K562 (cell line): ENCODE measurements around the gene RBM25. TPM values are rescaled to one million over a fixed set of nuclear protein-coding genes. Genes with fewer than 3 reads are reported as not detected.

Experiments
- FOXK2 ChIP-seq, 2 experiments: fragments of 450-650 bp; IDR thresholded peaks in 1 of 2; conservative IDR thresholded peaks in 1 of 2; 2 replicates each; pipeline ENCODE4 v1.6.1; 2016; ENCODE audit warnings: low read depth in 2 of 2, mild to moderate bottlenecking in 1 of 2
- HNRNPH1 ChIP-seq: fragments of 200-400 bp; formaldehyde crosslinking; optimal IDR thresholded peaks from 2 replicates; pipeline ENCODE3; 2017; ENCODE audit warnings: low read depth, mild to moderate bottlenecking, low read length, moderate library complexity
- KDM1A ChIP-seq, 2 experiments: fragments of 450-650 bp; IDR thresholded peaks; 2 replicates each; pipeline ENCODE4 v1.6.1; 2016; ENCODE audit warnings: mild to moderate bottlenecking in 2 of 2
- MAFG ChIP-seq: fragments of 450-650 bp; conservative IDR thresholded peaks from 2 replicates; pipeline ENCODE4 v1.6.1; 2016; ENCODE audit warnings: missing genetic modification characterization, missing compliant biosample characterization
- PHB2 ChIP-seq: fragments of 450-650 bp; IDR thresholded peaks from 2 replicates; pipeline ENCODE4 v1.6.1; 2017; ENCODE audit warnings: low read depth
- RAD21 ChIP-seq, 2 experiments: fragments of 250-450 bp in 1 of 2; fragments of 450-650 bp in 1 of 2; sonication (Bioruptor Pico) in 1 of 2; formaldehyde crosslinking in 1 of 2; IDR thresholded peaks in 1 of 2; conservative IDR thresholded peaks in 1 of 2; 2 replicates each; pipeline versions ENCODE4 v1.4.0 to v1.8.0; 2020 to 2022; ENCODE audit warnings: mild to moderate bottlenecking in 2 of 2, moderate library complexity in 1 of 2
- SAP30 ChIP-seq: fragments of 200-600 bp; sonication (generic); IDR thresholded peaks from 2 replicates; pipeline ENCODE4 v1.6.1; 2012; ENCODE audit warnings: borderline replicate concordance, low read depth, mild to moderate bottlenecking, moderate library complexity, low read length, control low read depth, inconsistent platforms; ENCODE audit not compliant: insufficient read depth, poor library complexity, severe bottlenecking
- TARDBP ChIP-seq: fragments of 450-650 bp; IDR thresholded peaks from 2 replicates; pipeline ENCODE4 v1.6.1; 2016
- ZC3H11A ChIP-seq: IDR thresholded peaks from 2 replicates; pipeline ENCODE4 v1.6.1; 2012; ENCODE audit warnings: low read depth, low read length, improper control_type of control experiment
- ZNF668 ChIP-seq: fragments of 250-450 bp; sonication (Bioruptor Pico); IDR thresholded peaks from 2 replicates; pipeline ENCODE4 v1.8.0; 2022; ENCODE audit warnings: mild to moderate bottlenecking, inconsistent platforms
- polyA plus RNA-seq, 8 experiments: library from polyadenylated mRNA; depleted of rRNA in 4 of 8; stranded (reverse) in 5 of 8; unstranded in 3 of 8; fragments of >200 nt; fragmentation: Nextera tagmentation in 2 of 8; fragmentation: Illumina TruSeq in 1 of 8; extraction: Ambion mirVana in 2 of 8; extraction: Trizol in 1 of 8; gene quantifications; 2 replicates each; pipeline versions ENCODE4 v1.2.1 to v1.2.3, GENCODE V29; 2011 to 2014; ENCODE audit warnings: inconsistent platforms in 1 of 8, missing spikeins in 1 of 8
- total RNA-seq, 7 experiments: library from RNA; depleted of rRNA in 6 of 7; stranded (reverse); fragments of >200 nt in 6 of 7; fragmentation: Illumina TruSeq in 2 of 7; extraction: Trizol in 2 of 7; gene quantifications; 2 replicates each; pipeline versions ENCODE4 v1.2.1 to v1.2.3, GENCODE V29; 2011 to 2021; ENCODE audit warnings: low replicate concordance in 1 of 7
- TF ChIP-seq, protein P1 (sequence below): IDR thresholded peaks from 2 replicates; pipeline ENCODE4 v1.6.1; 2012; ENCODE audit warnings: low read depth, low read length, improper control_type of control experiment, borderline replicate concordance
- TF ChIP-seq, protein P2 (sequence below), 2 experiments: fragments of 450-650 bp in 1 of 2; sonication (generic) in 1 of 2; formaldehyde crosslinking in 1 of 2; IDR thresholded peaks in 1 of 2; conservative IDR thresholded peaks in 1 of 2; 2 replicates each; pipeline versions ENCODE4 v1.6.1 to v1.8.1; 2016 to 2023; ENCODE audit warnings: mild to moderate bottlenecking in 2 of 2, moderate library complexity in 2 of 2, inconsistent platforms in 1 of 2, missing genetic modification reagents in 1 of 2
- TF ChIP-seq, protein P3 (sequence below): sonication (generic); formaldehyde crosslinking; IDR thresholded peaks from 2 replicates; pipeline ENCODE4 v1.8.0; 2022; ENCODE audit warnings: missing genetic modification reagents, mild to moderate bottlenecking, borderline replicate concordance
- TF ChIP-seq, protein P4 (sequence below): fragments of 450-650 bp; IDR thresholded peaks from 2 replicates; pipeline ENCODE4 v1.6.1; 2016; ENCODE audit warnings: low read depth, mild to moderate bottlenecking, moderate library complexity
- TF ChIP-seq, protein P5 (sequence below): fragments of 250-450 bp; sonication (Bioruptor Pico); IDR thresholded peaks from 2 replicates; pipeline ENCODE4 v1.4.0; 2020; ENCODE audit warnings: borderline replicate concordance
- TF ChIP-seq, protein P6 (sequence below): fragments of 450-650 bp; IDR thresholded peaks from 2 replicates; pipeline ENCODE4 v1.7.1; 2018; ENCODE audit warnings: mild to moderate bottlenecking, low read depth; ENCODE audit not compliant: partially characterized antibody

Gene RBM25
- total and polyA plus RNA-seq, 9 of the 15 experiments (the other 6 are each of a cell fraction or from before 2014, with no cell fraction given) = 28.6 to 80.1 (median 48.1) TPM

DNA sequence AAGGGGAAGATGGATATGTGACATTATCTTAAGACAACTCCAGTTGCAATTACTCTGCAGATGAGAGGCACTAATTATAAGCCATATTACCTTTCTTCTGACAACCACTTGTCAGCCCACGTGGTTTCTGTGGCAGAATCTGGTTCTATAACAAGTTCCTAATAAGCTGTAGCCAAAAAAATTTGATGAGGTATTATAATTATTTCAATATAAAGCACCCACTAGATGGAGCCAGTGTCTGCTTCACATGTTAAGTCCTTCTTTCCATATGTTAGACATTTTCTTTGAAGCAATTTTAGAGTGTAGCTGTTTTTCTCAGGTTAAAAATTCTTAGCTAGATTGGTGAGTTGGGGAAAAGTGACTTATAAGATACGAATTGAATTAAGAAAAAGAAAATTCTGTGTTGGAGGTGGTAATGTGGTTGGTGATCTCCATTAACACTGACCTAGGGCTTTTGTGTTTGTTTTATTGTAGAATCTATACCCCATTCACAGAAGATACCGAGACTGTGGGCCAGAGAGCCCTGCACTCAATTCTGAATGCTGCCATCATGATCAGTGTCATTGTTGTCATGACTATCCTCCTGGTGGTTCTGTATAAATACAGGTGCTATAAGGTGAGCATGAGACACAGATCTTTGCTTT, 114.9 kb downstream of the RBM25 start (continued):
- TF ChIP-seq, protein P1, sequence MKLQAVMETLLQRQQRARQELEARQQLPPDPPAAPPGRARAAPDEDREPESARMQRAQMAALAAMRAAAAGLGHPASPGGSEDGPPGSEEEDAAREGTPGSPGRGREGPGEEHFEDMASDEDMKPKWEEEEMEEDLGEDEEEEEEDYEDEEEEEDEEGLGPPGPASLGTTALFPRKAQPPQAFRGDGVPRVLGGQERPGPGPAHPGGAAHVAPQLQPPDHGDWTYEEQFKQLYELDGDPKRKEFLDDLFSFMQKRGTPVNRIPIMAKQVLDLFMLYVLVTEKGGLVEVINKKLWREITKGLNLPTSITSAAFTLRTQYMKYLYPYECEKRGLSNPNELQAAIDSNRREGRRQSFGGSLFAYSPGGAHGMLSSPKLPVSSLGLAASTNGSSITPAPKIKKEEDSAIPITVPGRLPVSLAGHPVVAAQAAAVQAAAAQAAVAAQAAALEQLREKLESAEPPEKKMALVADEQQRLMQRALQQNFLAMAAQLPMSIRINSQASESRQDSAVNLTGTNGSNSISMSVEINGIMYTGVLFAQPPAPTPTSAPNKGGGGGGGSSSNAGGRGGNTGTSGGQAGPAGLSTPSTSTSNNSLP = peak; percentile 41; the same call in 1 of the 2 replicates
- no peak for TF ChIP-seq HNRNPH1
- TF ChIP-seq, protein P2, sequence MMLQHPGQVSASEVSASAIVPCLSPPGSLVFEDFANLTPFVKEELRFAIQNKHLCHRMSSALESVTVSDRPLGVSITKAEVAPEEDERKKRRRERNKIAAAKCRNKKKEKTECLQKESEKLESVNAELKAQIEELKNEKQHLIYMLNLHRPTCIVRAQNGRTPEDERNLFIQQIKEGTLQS (IDR thresholded peaks at IDR 0.05) = no peak
- TF ChIP-seq, protein P2 (CRISPR knock-in tag; conservative IDR thresholded peaks at IDR 0.05) = no peak
- no peak for TF ChIP-seq FOXK2 (conservative IDR thresholded peaks at IDR 0.05 in 1 of 2, IDR thresholded peaks at IDR 0.05 in 1 of 2; ENCODE audit: low read depth in 2 of 2)
- TF ChIP-seq PHB2 = no peak
- TF ChIP-seq, protein P3, sequence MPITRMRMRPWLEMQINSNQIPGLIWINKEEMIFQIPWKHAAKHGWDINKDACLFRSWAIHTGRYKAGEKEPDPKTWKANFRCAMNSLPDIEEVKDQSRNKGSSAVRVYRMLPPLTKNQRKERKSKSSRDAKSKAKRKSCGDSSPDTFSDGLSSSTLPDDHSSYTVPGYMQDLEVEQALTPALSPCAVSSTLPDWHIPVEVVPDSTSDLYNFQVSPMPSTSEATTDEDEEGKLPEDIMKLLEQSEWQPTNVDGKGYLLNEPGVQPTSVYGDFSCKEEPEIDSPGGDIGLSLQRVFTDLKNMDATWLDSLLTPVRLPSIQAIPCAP = no peak
- TF ChIP-seq MAFG (tag) = no peak
- TF ChIP-seq, protein P4, sequence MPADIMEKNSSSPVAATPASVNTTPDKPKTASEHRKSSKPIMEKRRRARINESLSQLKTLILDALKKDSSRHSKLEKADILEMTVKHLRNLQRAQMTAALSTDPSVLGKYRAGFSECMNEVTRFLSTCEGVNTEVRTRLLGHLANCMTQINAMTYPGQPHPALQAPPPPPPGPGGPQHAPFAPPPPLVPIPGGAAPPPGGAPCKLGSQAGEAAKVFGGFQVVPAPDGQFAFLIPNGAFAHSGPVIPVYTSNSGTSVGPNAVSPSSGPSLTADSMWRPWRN = no peak
- no peak for TF ChIP-seq TARDBP
- TF ChIP-seq RAD21 (CRISPR knock-in tag; conservative IDR thresholded peaks at IDR 0.05 in 1 of 2, IDR thresholded peaks at IDR 0.05 in 1 of 2) = peak in 1 of 2 experiments; percentile 43; a peak in 2 of 4 replicates
- no peak for TF ChIP-seq ZC3H11A
- TF ChIP-seq KDM1A (IDR thresholded peaks at IDR 0.05) = no peak
- TF ChIP-seq, protein P5, sequence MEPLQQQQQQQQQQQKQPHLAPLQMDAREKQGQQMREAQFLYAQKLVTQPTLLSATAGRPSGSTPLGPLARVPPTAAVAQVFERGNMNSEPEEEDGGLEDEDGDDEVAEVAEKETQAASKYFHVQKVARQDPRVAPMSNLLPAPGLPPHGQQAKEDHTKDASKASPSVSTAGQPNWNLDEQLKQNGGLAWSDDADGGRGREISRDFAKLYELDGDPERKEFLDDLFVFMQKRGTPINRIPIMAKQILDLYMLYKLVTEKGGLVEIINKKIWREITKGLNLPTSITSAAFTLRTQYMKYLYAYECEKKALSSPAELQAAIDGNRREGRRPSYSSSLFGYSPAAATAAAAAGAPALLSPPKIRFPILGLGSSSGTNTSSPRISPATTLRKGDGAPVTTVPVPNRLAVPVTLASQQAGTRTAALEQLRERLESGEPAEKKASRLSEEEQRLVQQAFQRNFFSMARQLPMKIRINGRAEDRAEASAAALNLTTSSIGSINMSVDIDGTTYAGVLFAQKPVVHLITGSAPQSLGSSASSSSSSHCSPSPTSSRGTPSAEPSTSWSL (CRISPR knock-in tag) = no peak
- no peak for TF ChIP-seq SAP30
- TF ChIP-seq ZNF668 (CRISPR knock-in tag) = no peak
- TF ChIP-seq, protein P6, sequence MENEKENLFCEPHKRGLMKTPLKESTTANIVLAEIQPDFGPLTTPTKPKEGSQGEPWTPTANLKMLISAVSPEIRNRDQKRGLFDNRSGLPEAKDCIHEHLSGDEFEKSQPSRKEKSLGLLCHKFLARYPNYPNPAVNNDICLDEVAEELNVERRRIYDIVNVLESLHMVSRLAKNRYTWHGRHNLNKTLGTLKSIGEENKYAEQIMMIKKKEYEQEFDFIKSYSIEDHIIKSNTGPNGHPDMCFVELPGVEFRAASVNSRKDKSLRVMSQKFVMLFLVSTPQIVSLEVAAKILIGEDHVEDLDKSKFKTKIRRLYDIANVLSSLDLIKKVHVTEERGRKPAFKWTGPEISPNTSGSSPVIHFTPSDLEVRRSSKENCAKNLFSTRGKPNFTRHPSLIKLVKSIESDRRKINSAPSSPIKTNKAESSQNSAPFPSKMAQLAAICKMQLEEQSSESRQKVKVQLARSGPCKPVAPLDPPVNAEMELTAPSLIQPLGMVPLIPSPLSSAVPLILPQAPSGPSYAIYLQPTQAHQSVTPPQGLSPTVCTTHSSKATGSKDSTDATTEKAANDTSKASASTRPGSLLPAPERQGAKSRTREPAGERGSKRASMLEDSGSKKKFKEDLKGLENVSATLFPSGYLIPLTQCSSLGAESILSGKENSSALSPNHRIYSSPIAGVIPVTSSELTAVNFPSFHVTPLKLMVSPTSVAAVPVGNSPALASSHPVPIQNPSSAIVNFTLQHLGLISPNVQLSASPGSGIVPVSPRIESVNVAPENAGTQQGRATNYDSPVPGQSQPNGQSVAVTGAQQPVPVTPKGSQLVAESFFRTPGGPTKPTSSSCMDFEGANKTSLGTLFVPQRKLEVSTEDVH = no peak
